ENCODE data around the gene TMSB4X. TPM values are rescaled to one million over a fixed set of nuclear protein-coding genes. Genes with fewer than 3 reads are reported as not detected.
"Not testable (repeated sequence)": the region's sequence is repeated elsewhere in the genome, so short reads cannot be mapped to it uniquely, and the experiment has no call there.

Gene TMSB4X
- total RNA-seq, 2 donors from 2014 or later = 8,550 to 11,762 TPM

DNA sequence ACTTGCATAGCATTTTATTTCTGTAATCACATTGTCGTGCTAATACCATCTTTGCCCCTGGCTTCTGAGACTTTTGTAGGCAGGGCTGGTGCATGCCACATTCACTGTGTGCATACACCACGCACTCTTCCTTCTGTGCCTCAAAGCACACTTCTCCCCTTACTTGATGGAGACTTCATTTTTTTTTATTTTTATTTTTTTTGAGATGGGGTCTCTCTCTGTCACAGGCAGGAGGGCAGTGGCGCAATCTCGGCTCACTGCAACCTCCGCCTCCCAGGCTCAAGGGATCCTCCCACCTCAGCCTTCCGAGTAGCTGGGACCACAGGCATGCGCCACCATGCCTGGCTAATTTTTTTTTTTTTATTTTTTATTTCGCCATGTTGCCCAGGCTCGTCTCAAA lies 5.1 kb downstream of the TMSB4X start:
- not testable (repeated sequence) for H3K9me3 Mint-ChIP-seq; DNase-seq (ENCODE audit: low spot score in 2 of 2); ATAC-seq
- Mint-ChIP-seq H3K36me3 (peaks cover 36 to 38% of the 10 kb centered on the region in 2 donors), H3K27ac (peak overlapping the region; percentile 99)

GRCh38 chrX:12981880-12982279 lies 7.0 kb downstream of the TMSB4X start:
- ATAC-seq = no peak
- Mint-ChIP-seq H3K9me3 (no peaks in the 10 kb centered on the region), H3K36me3 (peaks cover 18 to 21% of the 10 kb centered on the region in 2 donors), H3K27ac (peak overlapping the region in 1 of 2 donors; percentile 97)
- no peak for DNase-seq (ENCODE audit: low spot score in 2 of 2)

DNA sequence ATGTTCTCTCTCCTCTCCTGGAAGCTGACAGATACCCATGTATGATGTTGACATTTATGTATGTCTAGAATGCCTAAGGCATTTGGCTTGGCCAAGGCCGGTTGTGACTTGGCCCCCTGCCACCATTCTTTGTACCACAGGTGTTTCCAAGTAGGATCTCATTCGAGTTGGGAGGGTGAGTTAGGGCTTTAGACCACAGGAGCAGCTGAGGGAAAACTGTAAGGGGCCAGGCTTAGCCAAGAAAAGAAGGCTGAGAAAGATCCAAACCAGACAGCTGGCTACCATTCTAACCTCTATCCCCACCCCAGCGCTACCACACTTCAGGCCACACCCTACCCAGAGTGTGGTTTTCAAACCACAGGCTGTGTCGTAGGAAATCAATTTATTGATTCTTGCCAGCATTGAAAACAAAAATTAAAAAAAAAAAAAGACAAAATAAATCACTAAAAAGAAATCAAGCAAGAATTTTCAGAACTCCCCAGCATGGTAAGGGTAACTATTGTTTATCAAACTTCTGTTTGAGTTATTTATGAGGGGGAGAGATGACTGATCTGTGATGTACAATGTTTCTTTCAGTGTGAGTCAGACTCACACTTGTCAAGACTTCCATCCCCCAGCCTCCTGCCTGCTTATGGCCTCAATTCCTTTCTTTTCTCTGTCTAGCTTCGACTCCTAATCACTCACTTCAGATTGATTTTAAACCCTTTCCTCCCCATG lies 9.9 kb downstream of the TMSB4X start:
- no peaks in the 10 kb centered on the region for H3K36me3 Mint-ChIP-seq
- ATAC-seq = peak; percentile 81 to 84
- peak in 1 of 2 donors; percentile 50 for DNase-seq (ENCODE audit: low spot score in 2 of 2)
- H3K9me3 Mint-ChIP-seq = no peaks in the 10 kb centered on the region
- peak overlapping the region; percentile 97 to 99 for H3K27ac Mint-ChIP-seq

- no peaks in the 10 kb centered on the region for H3K36me3 Mint-ChIP-seq
- ATAC-seq (peak; percentile 15 to 37), DNase-seq (ENCODE audit: low spot score in 2 of 2) (no peak)
- peak overlapping the region; percentile 97 to 99 for H3K27ac Mint-ChIP-seq
- no peaks in the 10 kb centered on the region for H3K9me3 Mint-ChIP-seq
Observed at GRCh38 chrX:12985331-12985730, 10.4 kb downstream of the TMSB4X start.

DNA sequence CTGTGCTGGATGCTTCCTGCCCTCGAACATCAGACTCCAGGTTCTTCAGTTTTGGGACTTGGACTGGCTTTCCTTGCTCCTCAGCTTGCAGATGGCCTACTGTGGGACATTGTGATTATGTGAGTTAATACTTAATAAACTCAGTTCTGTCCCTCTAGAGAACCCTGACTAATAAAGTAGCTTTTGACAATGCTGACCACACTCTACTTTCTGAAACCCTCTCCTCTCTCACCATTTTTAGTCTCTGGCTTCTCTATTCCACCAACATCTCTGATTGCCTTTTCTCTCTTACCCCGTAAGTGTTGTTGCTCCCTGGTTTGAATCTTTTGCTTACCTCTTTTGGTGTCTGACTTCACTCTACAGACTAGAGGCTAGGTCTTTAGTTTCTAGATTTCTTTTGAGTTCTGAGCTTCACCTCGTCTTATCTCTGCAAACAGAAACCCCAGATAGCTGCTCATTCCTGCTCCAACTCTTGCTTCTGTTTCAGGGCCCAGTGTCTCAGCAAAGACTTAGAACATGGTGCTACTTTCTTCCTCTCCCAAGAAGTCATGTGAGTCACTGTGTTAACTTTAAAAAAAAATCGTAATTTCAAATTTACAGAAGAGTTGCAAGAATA lies 11.4 kb downstream of the TMSB4X start:
- peak in 1 of 2 donors; percentile 8 for ATAC-seq
- no peak for DNase-seq (ENCODE audit: low spot score in 2 of 2)
- no peaks in the 10 kb centered on the region for H3K36me3 Mint-ChIP-seq
- peak overlapping the region; percentile 97 to 99 for H3K27ac Mint-ChIP-seq
- no peaks in the 10 kb centered on the region for H3K9me3 Mint-ChIP-seq

DNA sequence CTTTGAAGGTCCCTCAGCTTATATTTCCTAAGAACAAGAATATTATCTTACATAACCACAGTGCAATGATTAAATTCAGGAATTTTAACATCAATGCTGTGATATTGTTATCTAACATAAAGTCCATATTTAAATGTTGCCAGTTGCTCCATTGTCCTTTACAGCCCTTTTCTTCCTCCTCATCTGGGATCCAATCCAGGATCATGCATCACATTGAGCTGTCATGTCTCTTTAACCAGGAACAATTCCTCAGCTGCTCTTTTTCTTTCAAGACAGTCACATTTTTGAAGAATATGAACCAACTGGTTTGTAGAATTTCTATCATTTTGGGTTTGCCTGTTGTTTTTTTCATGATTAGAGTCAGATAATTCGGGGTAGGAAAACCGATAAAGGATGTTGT lies 12.0 kb downstream of the TMSB4X start:
- H3K27ac Mint-ChIP-seq = peak overlapping the region; percentile 97 to 99
- peaks cover 4 to 5% of the 10 kb centered on the region in 2 donors for H3K36me3 Mint-ChIP-seq
- DNase-seq (ENCODE audit: low spot score in 2 of 2) = no peak
- H3K9me3 Mint-ChIP-seq = no peaks in the 10 kb centered on the region
- no peak for ATAC-seq

- H3K36me3 Mint-ChIP-seq = peaks cover 4 to 5% of the 10 kb centered on the region in 2 donors
Observed at GRCh38 chrX:12987340-12987739, 12.4 kb downstream of the TMSB4X start.

DNA sequence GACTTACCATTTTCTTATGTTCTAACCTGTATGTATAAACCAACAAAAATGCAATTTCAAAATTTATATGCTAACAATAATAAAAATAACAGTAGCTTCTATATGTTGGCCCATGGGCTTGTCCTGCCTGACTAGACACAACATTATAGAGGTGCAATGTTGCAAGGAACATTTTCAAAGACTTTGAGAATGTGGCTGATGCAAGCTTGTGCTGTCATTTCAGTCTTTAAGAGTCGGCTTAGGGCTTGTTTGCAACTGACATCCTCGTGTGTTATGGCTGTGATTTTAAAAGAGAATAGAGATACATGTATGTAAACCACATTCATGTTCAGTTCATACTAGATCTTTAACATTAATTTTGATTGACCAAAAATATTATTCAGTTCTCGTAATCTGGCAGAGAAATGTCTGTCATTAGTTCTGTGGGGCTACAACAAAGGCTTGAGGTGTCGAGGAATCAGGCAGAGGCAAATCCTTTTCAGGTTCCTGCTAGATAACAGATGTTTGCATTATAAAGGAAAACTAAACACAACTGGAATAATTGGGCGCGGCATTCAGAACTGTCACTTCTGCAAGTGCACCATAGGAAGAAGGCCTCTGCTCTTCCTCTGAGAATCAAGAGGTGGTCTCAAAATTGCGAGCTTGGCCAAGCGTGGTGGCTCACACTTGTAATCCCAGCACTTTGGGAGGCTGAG lies 13.1 kb downstream of the TMSB4X start:
- Mint-ChIP-seq H3K9me3 (no peaks in the 10 kb centered on the region), H3K27ac (peak overlapping the region; percentile 36 to 97), H3K36me3 (peaks cover 4 to 5% of the 10 kb centered on the region in 2 donors)
- DNase-seq (ENCODE audit: low spot score in 2 of 2) = no peak
- no peak for ATAC-seq

More at GRCh38 chrX:12987340-12987739, 12.4 kb downstream of the TMSB4X start:
- Mint-ChIP-seq H3K27ac (peak overlapping the region in 1 of 2 donors; percentile 97), H3K9me3 (no peaks in the 10 kb centered on the region)
- DNase-seq (ENCODE audit: low spot score in 2 of 2) = no peak
- ATAC-seq = no peak

DNA sequence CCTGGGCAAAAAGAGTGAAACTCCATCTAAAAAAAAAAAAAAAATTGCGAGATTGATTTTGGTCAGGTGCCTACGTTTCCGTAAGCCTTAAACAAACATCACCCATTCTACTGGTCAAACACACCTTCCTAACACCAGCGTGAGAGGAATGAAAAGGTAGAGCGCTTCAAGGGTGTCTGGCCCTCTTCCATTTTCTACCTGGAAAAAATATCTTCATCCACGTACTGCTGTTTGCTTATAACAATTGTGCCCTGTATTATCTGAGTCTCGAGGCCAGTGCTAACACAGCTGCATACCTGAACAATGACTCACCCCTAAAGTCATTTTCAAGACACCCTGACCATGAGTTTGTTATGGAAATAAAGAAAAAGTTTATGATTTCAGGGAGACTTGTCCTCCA lies 13.9 kb downstream of the TMSB4X start:
- H3K27ac Mint-ChIP-seq = no peak overlapping the region
- ATAC-seq (no peak), DNase-seq (ENCODE audit: low spot score in 2 of 2) (no peak)
- no peaks in the 10 kb centered on the region for H3K9me3 Mint-ChIP-seq
- H3K36me3 Mint-ChIP-seq = peaks cover 5 to 6% of the 10 kb centered on the region in 2 donors

GRCh38 chrX:12989461-12989860 lies 14.6 kb downstream of the TMSB4X start:
- H3K9me3 Mint-ChIP-seq = no peaks in the 10 kb centered on the region
- DNase-seq (ENCODE audit: low spot score in 2 of 2) (no peak), ATAC-seq (no peak)
- H3K36me3 Mint-ChIP-seq = peaks cover 5 to 9% of the 10 kb centered on the region in 2 donors
- peak overlapping the region in 1 of 2 donors; percentile 44 for H3K27ac Mint-ChIP-seq

- Mint-ChIP-seq H3K9me3 (no peaks in the 10 kb centered on the region), H3K27ac (peak overlapping the region; percentile 51 to 79), H3K36me3 (peaks cover 9 to 11% of the 10 kb centered on the region in 2 donors)
- DNase-seq (ENCODE audit: low spot score in 2 of 2) (no peak), ATAC-seq (no peak)
Observed at GRCh38 chrX:12991575-12991974, 16.7 kb downstream of the TMSB4X start.

GRCh38 chrX:12992544-12993118 lies 17.7 kb downstream of the TMSB4X start:
- no peak for ATAC-seq
- H3K27ac Mint-ChIP-seq = no peak overlapping the region
- DNase-seq (ENCODE audit: low spot score in 2 of 2) = no peak

DNA sequence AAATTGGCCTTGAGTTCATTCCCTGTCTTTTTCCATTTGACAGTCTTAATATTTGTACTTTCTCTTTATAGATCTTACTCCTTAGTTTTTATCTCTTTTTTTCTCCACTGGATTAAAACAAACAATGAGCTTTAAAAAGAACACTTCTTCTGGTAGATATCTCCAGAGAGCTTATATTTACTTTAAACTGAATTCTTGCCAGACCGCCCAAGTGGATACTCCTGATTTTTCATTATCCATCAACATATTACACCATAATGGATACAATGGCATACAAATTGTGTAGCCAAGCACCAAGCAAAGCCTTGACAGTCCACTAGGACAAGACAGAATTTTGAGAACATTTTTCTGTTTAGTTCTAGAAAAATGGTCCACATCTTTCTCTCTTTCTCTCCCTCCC lies 18.9 kb downstream of the TMSB4X start:
- DNase-seq (ENCODE audit: low spot score in 2 of 2) = no peak
- Mint-ChIP-seq H3K27ac (no peak overlapping the region), H3K9me3 (no peaks in the 10 kb centered on the region), H3K36me3 (peaks cover 9 to 15% of the 10 kb centered on the region in 2 donors)
- ATAC-seq = no peak

More at GRCh38 chrX:12992544-12993118, 17.7 kb downstream of the TMSB4X start:
- Mint-ChIP-seq H3K36me3 (peaks cover 9 to 11% of the 10 kb centered on the region in 2 donors), H3K9me3 (no peaks in the 10 kb centered on the region)

- no peak for ATAC-seq
- no peak for DNase-seq (ENCODE audit: low spot score in 2 of 2)
- H3K9me3 Mint-ChIP-seq = no peaks in the 10 kb centered on the region
- H3K27ac Mint-ChIP-seq = no peak overlapping the region
- peaks cover 9 to 15% of the 10 kb centered on the region in 2 donors for H3K36me3 Mint-ChIP-seq
Observed at GRCh38 chrX:12994321-12994720, 19.4 kb downstream of the TMSB4X start.

- Mint-ChIP-seq H3K27ac (peak overlapping the region in 1 of 2 donors; percentile 97), H3K9me3 (no peaks in the 10 kb centered on the region), H3K36me3 (peaks cover 4 to 10% of the 10 kb centered on the region in 2 donors)
- ATAC-seq (no peak), DNase-seq (ENCODE audit: low spot score in 2 of 2) (no peak)
Observed at GRCh38 chrX:12996934-12997435, 22.1 kb downstream of the TMSB4X start.

- DNase-seq (ENCODE audit: low spot score in 2 of 2) (no peak), ATAC-seq (no peak)
- Mint-ChIP-seq H3K9me3 (no peaks in the 10 kb centered on the region), H3K36me3 (peaks cover 4 to 10% of the 10 kb centered on the region in 2 donors), H3K27ac (peak overlapping the region; percentile 97 to 98)
Observed at GRCh38 chrX:12997906-12998687, 23.2 kb downstream of the TMSB4X start.

Data from activated naive CD4-positive, alpha-beta T cell treated with anti-CD3 and anti-CD28 coated beads, Interleukin-2, amount 50 U/mL, for 72 hours (primary cell).